GM23338 (cell line): ENCODE results near the gene FNDC10. TPM values are rescaled to one million over a fixed set of nuclear protein-coding genes. Genes with fewer than 3 reads are reported as not detected.

Experiments used
- ATAC-seq: fragments of 200-7000 bp; cut with Tn5 transposase; 3 replicates; pipeline ENCODE4 v1.9.1; 2020
- DNase-seq: peaks from one replicate; pipeline ENCODE4 v3.0.0-alpha.2; 2015; ENCODE audit warnings: low spot score
- H2AFZ ChIP-seq: fragments of 200-600 bp; sonication (generic); 2 replicates; pipeline ENCODE4 v1.8.0; 2016; ENCODE audit warnings: antibody characterized with exemption, mild to moderate bottlenecking, moderate library complexity
- H3F3A ChIP-seq: fragments of 200-600 bp; sonication (generic); replicated peaks from 2 replicates; pipeline ENCODE4 v1.8.0; 2017; ENCODE audit warnings: antibody characterized with exemption, mixed run types, low read depth
- H3K27ac ChIP-seq: fragments of 200-600 bp; sonication (generic); 2 replicates; pipeline ENCODE4 v1.6.1; 2016; ENCODE audit warnings: low read depth
- H3K27me3 ChIP-seq: fragments of 200-600 bp; sonication (generic); 2 replicates; pipeline ENCODE4 v1.8.0; 2016; ENCODE audit warnings: mild to moderate bottlenecking, mixed run types, moderate library complexity; ENCODE audit not compliant: insufficient read depth
- H3K36me3 ChIP-seq: fragments of 200-600 bp; sonication (generic); 2 replicates; pipeline ENCODE4 v1.8.0; 2016; ENCODE audit warnings: mild to moderate bottlenecking; ENCODE audit not compliant: insufficient read depth
- H3K4me1 ChIP-seq: fragments of 200-600 bp; sonication (generic); 2 replicates; pipeline ENCODE4 v1.8.0; 2016; ENCODE audit warnings: mild to moderate bottlenecking, moderate library complexity; ENCODE audit not compliant: insufficient read depth
- H3K4me2 ChIP-seq: fragments of 200-600 bp; sonication (generic); 2 replicates; pipeline ENCODE4 v1.7.1; 2017; ENCODE audit warnings: mixed run types
- H3K4me3 ChIP-seq: fragments of 200-600 bp; sonication (generic); 2 replicates; pipeline ENCODE4 v1.6.1; 2016; ENCODE audit warnings: mixed run types
- H3K79me2 ChIP-seq: fragments of 200-600 bp; sonication (generic); replicated peaks from 2 replicates; pipeline ENCODE4 v1.8.0; 2017; ENCODE audit warnings: mild to moderate bottlenecking; ENCODE audit not compliant: insufficient read depth
- H3K9me2 ChIP-seq: fragments of 200-600 bp; sonication (generic); 2 replicates; pipeline ENCODE4 v1.8.0; 2017; ENCODE audit not compliant: insufficient read depth
- H4K20me1 ChIP-seq: fragments of 200-600 bp; sonication (generic); replicated peaks from 2 replicates; pipeline ENCODE4 v1.8.0; 2017; ENCODE audit warnings: mild to moderate bottlenecking; ENCODE audit not compliant: insufficient read depth
- H3K27ac Mint-ChIP-seq: 2 replicates; pipeline ENCODE4 v1.8.0; 2020; ENCODE audit warnings: inconsistent platforms, mild to moderate bottlenecking, moderate library complexity, mixed read lengths
- H3K27me3 Mint-ChIP-seq: 3 replicates; pipeline ENCODE4 v1.8.0; 2022; ENCODE audit warnings: low read depth, mild to moderate bottlenecking, moderate library complexity, mixed read lengths, inconsistent platforms; ENCODE audit not compliant: insufficient read depth, poor library complexity
- H3K36me3 Mint-ChIP-seq: 3 replicates; pipeline ENCODE4 v1.8.0; 2021; ENCODE audit warnings: low read depth, mild to moderate bottlenecking, inconsistent platforms, moderate library complexity, mixed read lengths
- H3K4me1 Mint-ChIP-seq: 3 replicates; pipeline ENCODE4 v1.8.0; 2020; ENCODE audit warnings: mild to moderate bottlenecking, inconsistent platforms, mixed read lengths
- H3K4me3 Mint-ChIP-seq: 3 replicates; pipeline ENCODE4 v1.8.0; 2021; ENCODE audit warnings: moderate library complexity, mild to moderate bottlenecking, inconsistent platforms, mixed read lengths
- H3K9me3 Mint-ChIP-seq: 3 replicates; pipeline ENCODE4 v1.8.0; 2020; ENCODE audit warnings: moderate library complexity, mild to moderate bottlenecking, inconsistent platforms, mixed read lengths
- CREB1 ChIP-seq: fragments of 250-450 bp; sonication (Bioruptor Pico); IDR thresholded peaks from 2 replicates; pipeline ENCODE4 v1.5.0; 2020; ENCODE audit warnings: low read depth, mild to moderate bottlenecking, moderate library complexity
- ETS1 ChIP-seq: IDR thresholded peaks from 2 replicates; pipeline ENCODE4 v1.6.1; 2016; ENCODE audit warnings: antibody characterized with exemption
- EZH2 ChIP-seq: fragments of 200-600 bp; sonication (generic); IDR thresholded peaks from one replicate; pipeline ENCODE4 v1.8.0; 2017; ENCODE audit warnings: antibody characterized with exemption, mild to moderate bottlenecking, low read depth; ENCODE audit not compliant: unreplicated experiment
- EZH2phosphoT487 ChIP-seq: fragments of 200-600 bp; sonication (generic); IDR thresholded peaks from one replicate; pipeline ENCODE4 v1.8.1; 2018; ENCODE audit warnings: antibody characterized with exemption; ENCODE audit not compliant: unreplicated experiment
- JUNB ChIP-seq: IDR thresholded peaks from one replicate; pipeline ENCODE4 v1.6.1; 2016; ENCODE audit warnings: antibody characterized with exemption; ENCODE audit not compliant: unreplicated experiment
- NANOG ChIP-seq: IDR thresholded peaks from 2 replicates; pipeline ENCODE4 v1.6.1; 2016; ENCODE audit warnings: antibody characterized with exemption, borderline replicate concordance
- POLR2AphosphoS5 ChIP-seq: IDR thresholded peaks from 2 replicates; pipeline ENCODE4 v1.6.1; 2016; ENCODE audit warnings: antibody characterized with exemption, low read depth
- REST ChIP-seq: IDR thresholded peaks from one replicate; pipeline ENCODE4 v1.6.1; 2018; ENCODE audit warnings: antibody characterized with exemption; ENCODE audit not compliant: unreplicated experiment
- STAT1 ChIP-seq: IDR thresholded peaks from one replicate; pipeline ENCODE4 v1.6.1; 2016; ENCODE audit warnings: antibody characterized with exemption; ENCODE audit not compliant: unreplicated experiment
- ZNF114 ChIP-seq: fragments of 250-450 bp; sonication (Bioruptor Pico); IDR thresholded peaks from 2 replicates; pipeline ENCODE4 v1.5.0; 2020; ENCODE audit warnings: mild to moderate bottlenecking, moderate library complexity
- ZNF331 ChIP-seq: fragments of 250-450 bp; sonication (Bioruptor Pico); IDR thresholded peaks from 2 replicates; pipeline ENCODE4 v1.5.0; 2020; ENCODE audit warnings: low read depth, mild to moderate bottlenecking, moderate library complexity
- polyA plus RNA-seq: library from polyadenylated mRNA; unstranded; fragments of >200 nt; fragmentation: Nextera tagmentation; extraction: Ambion mirVana; gene quantifications from 2 replicates; pipeline ENCODE4 v1.2.1, GENCODE V29; 2016
- total RNA-seq: library from RNA; depleted of rRNA; stranded (reverse); fragments of >200 nt; shearing (Covaris generic); gene quantifications from 2 replicates; pipeline ENCODE4 v1.2.3, GENCODE V29; 2014
- TF ChIP-seq, protein P1 (sequence below), 2 experiments: fragments of 200-600 bp in 1 of 2; sonication (generic) in 1 of 2; conservative IDR thresholded peaks; 2 replicates each; pipeline versions ENCODE4 v1.5.1 to v1.6.1; 2016 to 2017; ENCODE audit warnings: antibody characterized with exemption in 2 of 2, low read depth in 2 of 2, mild to moderate bottlenecking in 2 of 2, moderate library complexity in 1 of 2
- TF ChIP-seq, protein P2 (sequence below): fragments of 250-450 bp; sonication (Bioruptor Pico); IDR thresholded peaks from 2 replicates; pipeline ENCODE4 v1.5.0; 2020; ENCODE audit warnings: mild to moderate bottlenecking, moderate library complexity

Gene FNDC10
- total and polyA plus RNA-seq, 2 experiments from 2014 or later: 7.7 to 15.1 TPM

- no peak overlapping the region for H3K4me3 ChIP-seq
- ATAC-seq (no peak), DNase-seq (no peak)
- Mint-ChIP-seq H3K4me3 (no peak overlapping the region), H3K36me3 (peaks cover 72% of the 10 kb centered on the region), H3K9me3 (no peaks in the 10 kb centered on the region; the same call in 2 of the 3 replicates), H3K27me3 (peaks cover 10% of the 10 kb centered on the region), H3K27ac (no peak overlapping the region), H3K4me1 (peaks cover 13% of the 10 kb centered on the region)
- H2AFZ ChIP-seq: no peak overlapping the region
- H3K4me1 ChIP-seq: peaks cover 24% of the 10 kb centered on the region
- no peak overlapping the region for H3K4me2 ChIP-seq
- H3K79me2 ChIP-seq: peaks cover 70% of the 10 kb centered on the region
- H3F3A ChIP-seq: peaks cover 44% of the 10 kb centered on the region
- H3K27me3 ChIP-seq: no peaks in the 10 kb centered on the region
- peaks cover 30% of the 10 kb centered on the region for H3K36me3 ChIP-seq
- H4K20me1 ChIP-seq: peaks cover 62% of the 10 kb centered on the region
- H3K27ac ChIP-seq: no peak overlapping the region
- H3K9me2 ChIP-seq: no peaks in the 10 kb centered on the region
- TF ChIP-seq EZH2phosphoT487 (no peak), CREB1 (CRISPR knock-in tag) (no peak), STAT1 (no peak), EZH2 (no peak), JUNB (no peak), REST (no peak), POLR2AphosphoS5 (no peak), ETS1 (no peak), ZNF331 (CRISPR knock-in tag) (no peak), ZNF114 (CRISPR knock-in tag) (no peak), NANOG (no peak)
- TF ChIP-seq, protein P1, sequence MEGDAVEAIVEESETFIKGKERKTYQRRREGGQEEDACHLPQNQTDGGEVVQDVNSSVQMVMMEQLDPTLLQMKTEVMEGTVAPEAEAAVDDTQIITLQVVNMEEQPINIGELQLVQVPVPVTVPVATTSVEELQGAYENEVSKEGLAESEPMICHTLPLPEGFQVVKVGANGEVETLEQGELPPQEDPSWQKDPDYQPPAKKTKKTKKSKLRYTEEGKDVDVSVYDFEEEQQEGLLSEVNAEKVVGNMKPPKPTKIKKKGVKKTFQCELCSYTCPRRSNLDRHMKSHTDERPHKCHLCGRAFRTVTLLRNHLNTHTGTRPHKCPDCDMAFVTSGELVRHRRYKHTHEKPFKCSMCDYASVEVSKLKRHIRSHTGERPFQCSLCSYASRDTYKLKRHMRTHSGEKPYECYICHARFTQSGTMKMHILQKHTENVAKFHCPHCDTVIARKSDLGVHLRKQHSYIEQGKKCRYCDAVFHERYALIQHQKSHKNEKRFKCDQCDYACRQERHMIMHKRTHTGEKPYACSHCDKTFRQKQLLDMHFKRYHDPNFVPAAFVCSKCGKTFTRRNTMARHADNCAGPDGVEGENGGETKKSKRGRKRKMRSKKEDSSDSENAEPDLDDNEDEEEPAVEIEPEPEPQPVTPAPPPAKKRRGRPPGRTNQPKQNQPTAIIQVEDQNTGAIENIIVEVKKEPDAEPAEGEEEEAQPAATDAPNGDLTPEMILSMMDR (conservative IDR thresholded peaks at IDR 0.05; ENCODE audit: low read depth in 2 of 2): no peak
- TF ChIP-seq, protein P2, sequence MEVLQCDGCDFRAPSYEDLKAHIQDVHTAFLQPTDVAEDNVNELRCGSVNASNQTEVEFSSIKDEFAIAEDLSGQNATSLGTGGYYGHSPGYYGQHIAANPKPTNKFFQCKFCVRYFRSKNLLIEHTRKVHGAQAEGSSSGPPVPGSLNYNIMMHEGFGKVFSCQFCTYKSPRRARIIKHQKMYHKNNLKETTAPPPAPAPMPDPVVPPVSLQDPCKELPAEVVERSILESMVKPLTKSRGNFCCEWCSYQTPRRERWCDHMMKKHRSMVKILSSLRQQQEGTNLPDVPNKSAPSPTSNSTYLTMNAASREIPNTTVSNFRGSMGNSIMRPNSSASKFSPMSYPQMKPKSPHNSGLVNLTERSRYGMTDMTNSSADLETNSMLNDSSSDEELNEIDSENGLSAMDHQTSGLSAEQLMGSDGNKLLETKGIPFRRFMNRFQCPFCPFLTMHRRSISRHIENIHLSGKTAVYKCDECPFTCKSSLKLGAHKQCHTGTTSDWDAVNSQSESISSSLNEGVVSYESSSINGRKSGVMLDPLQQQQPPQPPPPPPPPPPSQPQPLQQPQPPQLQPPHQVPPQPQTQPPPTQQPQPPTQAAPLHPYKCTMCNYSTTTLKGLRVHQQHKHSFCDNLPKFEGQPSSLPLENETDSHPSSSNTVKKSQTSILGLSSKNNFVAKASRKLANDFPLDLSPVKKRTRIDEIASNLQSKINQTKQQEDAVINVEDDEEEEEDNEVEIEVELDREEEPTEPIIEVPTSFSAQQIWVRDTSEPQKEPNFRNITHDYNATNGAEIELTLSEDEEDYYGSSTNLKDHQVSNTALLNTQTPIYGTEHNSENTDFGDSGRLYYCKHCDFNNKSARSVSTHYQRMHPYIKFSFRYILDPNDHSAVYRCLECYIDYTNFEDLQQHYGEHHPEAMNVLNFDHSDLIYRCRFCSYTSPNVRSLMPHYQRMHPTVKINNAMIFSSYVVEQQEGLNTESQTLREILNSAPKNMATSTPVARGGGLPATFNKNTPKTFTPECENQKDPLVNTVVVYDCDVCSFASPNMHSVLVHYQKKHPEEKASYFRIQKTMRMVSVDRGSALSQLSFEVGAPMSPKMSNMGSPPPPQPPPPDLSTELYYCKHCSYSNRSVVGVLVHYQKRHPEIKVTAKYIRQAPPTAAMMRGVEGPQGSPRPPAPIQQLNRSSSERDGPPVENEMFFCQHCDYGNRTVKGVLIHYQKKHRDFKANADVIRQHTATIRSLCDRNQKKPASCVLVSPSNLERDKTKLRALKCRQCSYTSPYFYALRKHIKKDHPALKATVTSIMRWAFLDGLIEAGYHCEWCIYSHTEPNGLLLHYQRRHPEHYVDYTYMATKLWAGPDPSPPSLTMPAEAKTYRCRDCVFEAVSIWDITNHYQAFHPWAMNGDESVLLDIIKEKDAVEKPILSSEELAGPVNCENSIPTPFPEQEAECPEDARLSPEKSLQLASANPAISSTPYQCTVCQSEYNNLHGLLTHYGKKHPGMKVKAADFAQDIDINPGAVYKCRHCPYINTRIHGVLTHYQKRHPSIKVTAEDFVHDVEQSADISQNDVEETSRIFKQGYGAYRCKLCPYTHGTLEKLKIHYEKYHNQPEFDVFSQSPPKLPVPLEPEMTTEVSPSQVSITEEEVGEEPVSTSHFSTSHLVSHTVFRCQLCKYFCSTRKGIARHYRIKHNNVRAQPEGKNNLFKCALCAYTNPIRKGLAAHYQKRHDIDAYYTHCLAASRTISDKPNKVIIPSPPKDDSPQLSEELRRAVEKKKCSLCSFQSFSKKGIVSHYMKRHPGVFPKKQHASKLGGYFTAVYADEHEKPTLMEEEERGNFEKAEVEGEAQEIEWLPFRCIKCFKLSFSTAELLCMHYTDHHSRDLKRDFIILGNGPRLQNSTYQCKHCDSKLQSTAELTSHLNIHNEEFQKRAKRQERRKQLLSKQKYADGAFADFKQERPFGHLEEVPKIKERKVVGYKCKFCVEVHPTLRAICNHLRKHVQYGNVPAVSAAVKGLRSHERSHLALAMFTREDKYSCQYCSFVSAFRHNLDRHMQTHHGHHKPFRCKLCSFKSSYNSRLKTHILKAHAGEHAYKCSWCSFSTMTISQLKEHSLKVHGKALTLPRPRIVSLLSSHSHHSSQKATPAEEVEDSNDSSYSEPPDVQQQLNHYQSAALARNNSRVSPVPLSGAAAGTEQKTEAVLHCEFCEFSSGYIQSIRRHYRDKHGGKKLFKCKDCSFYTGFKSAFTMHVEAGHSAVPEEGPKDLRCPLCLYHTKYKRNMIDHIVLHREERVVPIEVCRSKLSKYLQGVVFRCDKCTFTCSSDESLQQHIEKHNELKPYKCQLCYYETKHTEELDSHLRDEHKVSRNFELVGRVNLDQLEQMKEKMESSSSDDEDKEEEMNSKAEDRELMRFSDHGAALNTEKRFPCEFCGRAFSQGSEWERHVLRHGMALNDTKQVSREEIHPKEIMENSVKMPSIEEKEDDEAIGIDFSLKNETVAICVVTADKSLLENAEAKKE (CRISPR knock-in tag): no peak
These were observed 34.6 kb downstream of the FNDC10 start for GRCh38 chr1:1565340-1565739.
